ENCODE measurements around the gene CPXM2.

GRCh38 chr10:123790132-123790885, 101.3 kb downstream of the CPXM2 start:
- TF ChIP-seq CTCF (conservative IDR thresholded peaks at IDR 0.05; ENCODE audit: low read depth, low read length): no peak
- TF ChIP-seq EZH2phosphoT487 (IDR thresholded peaks at IDR 0.05; ENCODE audit: borderline replicate concordance, low read length): no peak
- TF ChIP-seq EZH2 (IDR thresholded peaks at IDR 0.05; ENCODE audit: low read length, unreplicated experiment): no peak
